Endothelial cell of umbilical vein (primary cell): ENCODE measurements around the gene DISP3. TPM values are rescaled to one million over a fixed set of nuclear protein-coding genes. Genes with fewer than 3 reads are reported as not detected.

Experiments
- BruUV-seq: library from RNA; stranded (reverse); fragments of 400-500 nt; replicated peaks from 2 replicates; lab custom pipeline; 2021; lab: Mats Ljungman, UMichigan
- CTCF ChIA-PET: fragments of 300-600, 350-600 bp; sonication (Branson Sonifier 250); formaldehyde crosslinking; loops from one replicate; lab custom pipeline; 2021; ENCODE audit warnings: antibody characterized with exemption, inconsistent platforms; lab: Charles Lee
- POLR2A ChIA-PET: fragments of 300-600, 350-600 bp; sonication (Branson Sonifier 250); formaldehyde crosslinking; loops from one replicate; lab custom pipeline; 2021; ENCODE audit warnings: antibody characterized with exemption, inconsistent platforms; lab: Charles Lee
- DNase-seq: peaks from one replicate; pipeline ENCODE4 v3.0.0-alpha.2; 2011; ENCODE audit warnings: low read depth, low spot score
- FAIRE-seq: peaks from 2 replicates; lab custom pipeline; 2011; peaks lifted over from hg19 to GRCh38; lab: Jason Lieb, UNC
- H2AFZ ChIP-seq: 2 replicates; pipeline ENCODE4 v1.6.0; 2012; ENCODE audit warnings: low read depth, low read length, control low read depth, inconsistent platforms
- H3K27ac ChIP-seq: 2 replicates; pipeline ENCODE4 v1.5.1; 2011; ENCODE audit warnings: low read depth, mild to moderate bottlenecking, control low read depth, low read length, moderate library complexity; ENCODE audit not compliant: insufficient read depth
- H3K27me3 ChIP-seq, 2 experiments: 2 replicates each; pipeline versions ENCODE4 v1.6.0 to v1.6.1; 2011; ENCODE audit warnings: low read length in 2 of 2, mixed read lengths in 1 of 2; ENCODE audit not compliant: control insufficient read depth in 2 of 2, insufficient read depth in 2 of 2
- H3K36me3 ChIP-seq, 2 experiments: 2 replicates in 1 of 2; 3 replicates in 1 of 2; pipeline ENCODE4 v1.5.1; 2011; ENCODE audit warnings: low read length in 2 of 2, mild to moderate bottlenecking in 1 of 2, moderate library complexity in 1 of 2; ENCODE audit not compliant: control insufficient read depth in 2 of 2, insufficient read depth in 2 of 2; ENCODE audit errors: extremely low read depth in 1 of 2
- H3K4me1 ChIP-seq: 3 replicates; pipeline ENCODE4 v1.5.1; 2011; ENCODE audit warnings: mild to moderate bottlenecking, low read length; ENCODE audit not compliant: control insufficient read depth, insufficient read depth; ENCODE audit errors: extremely low read depth
- H3K4me2 ChIP-seq: 2 replicates; pipeline ENCODE4 v1.6.1; 2011; ENCODE audit warnings: low read length, control low read depth, mixed read lengths; ENCODE audit not compliant: insufficient read depth
- H3K4me3 ChIP-seq, 3 experiments: fragments of 200-600 bp in 1 of 3; sonication (generic), shearing (Covaris generic) in 1 of 3; replicated peaks in 1 of 3; 2 replicates each; pipeline ENCODE4 v1.5.1; 2011 to 2016; ENCODE audit warnings: control low read depth in 3 of 3, low read length in 3 of 3, mild to moderate bottlenecking in 2 of 3, inconsistent platforms in 1 of 3, low read depth in 1 of 3, moderate library complexity in 1 of 3; ENCODE audit not compliant: insufficient read depth in 1 of 3
- H3K79me2 ChIP-seq: 2 replicates; pipeline ENCODE4 v1.6.0; 2012; ENCODE audit warnings: low read length, inconsistent platforms; ENCODE audit not compliant: control insufficient read depth, insufficient read depth
- H3K9ac ChIP-seq: replicated peaks from 2 replicates; pipeline ENCODE3; 2011; ENCODE audit warnings: low read length, control low read depth; ENCODE audit not compliant: insufficient read depth; ENCODE audit errors: extremely low read depth
- H3K9me1 ChIP-seq: replicated peaks from 3 replicates; pipeline ENCODE4 v1.6.0; 2011; ENCODE audit warnings: mild to moderate bottlenecking, low read length; ENCODE audit not compliant: control insufficient read depth, insufficient read depth; ENCODE audit errors: extremely low read depth
- H3K9me3 ChIP-seq: replicated peaks from 2 replicates; pipeline ENCODE4 v1.5.1; 2012; ENCODE audit warnings: low read length, inconsistent platforms; ENCODE audit not compliant: control insufficient read depth, insufficient read depth
- H4K20me1 ChIP-seq: replicated peaks from 2 replicates; pipeline ENCODE3; 2011; ENCODE audit warnings: mild to moderate bottlenecking, low read length; ENCODE audit not compliant: control insufficient read depth, insufficient read depth; ENCODE audit errors: extremely low read depth
- GATA2 ChIP-seq: IDR thresholded peaks from 2 replicates; pipeline ENCODE4 v1.7.0; 2011; ENCODE audit warnings: low read depth, mild to moderate bottlenecking, moderate library complexity, mixed read lengths, low read length; ENCODE audit not compliant: insufficient read length, insufficient read depth
- JUN ChIP-seq: IDR thresholded peaks from 2 replicates; pipeline ENCODE4 v1.6.1; 2011; ENCODE audit warnings: borderline replicate concordance, low read depth; ENCODE audit not compliant: insufficient read length, insufficient read depth
- MAX ChIP-seq: IDR thresholded peaks from 2 replicates; pipeline ENCODE4 v1.6.1; 2011; ENCODE audit not compliant: insufficient read depth, insufficient read length
- MYC ChIP-seq: IDR thresholded peaks from one replicate; pipeline ENCODE4 v1.6.1; 2011; ENCODE audit warnings: mild to moderate bottlenecking, low read depth, low read length
- POLR2A ChIP-seq: IDR thresholded peaks from 2 replicates; pipeline ENCODE4 v1.6.1; 2012; ENCODE audit warnings: low read depth, mild to moderate bottlenecking, control low read depth, low read length
- POLR2AphosphoS5 ChIP-seq: IDR thresholded peaks from 2 replicates; pipeline ENCODE4 v1.6.1; 2012; ENCODE audit warnings: low read depth, mild to moderate bottlenecking, control low read depth, low read length, moderate library complexity; ENCODE audit not compliant: insufficient read depth
- dilution Hi-C: fragments of 300-500 bp; cut with MboI; formaldehyde crosslinking; loops from one replicate; pipeline ENCODE4 v1.15.0; 2019; ENCODE audit warnings: low sequenced_read_pairs; ENCODE audit not compliant: extremely low pct_ligation_motif_present
- intact Hi-C: fragments of 100-400 bp; cut with micrococcal nuclease; formaldehyde crosslinking; loops from one replicate; pipeline ENCODE4 v1.10.0; 2022
- polyA plus RNA-seq, 4 experiments: library from polyadenylated mRNA; depleted of rRNA in 3 of 4; stranded (reverse) in 3 of 4; unstranded in 1 of 4; fragments of >200 nt; gene quantifications; 2 replicates each; pipeline versions ENCODE4 v1.2.1 to v1.2.3, GENCODE V29; 2011 to 2012; ENCODE audit warnings: missing spikeins in 1 of 4
- total RNA-seq: library from RNA; stranded (reverse); gene quantifications from 2 replicates; pipeline ENCODE4 v1.2.3, GENCODE V29; 2021
- TF ChIP-seq, protein P1 (sequence below), 2 donors: IDR thresholded peaks; 1 replicate in 1 of 2; 2 replicates in 1 of 2; pipeline ENCODE4 v1.5.1; 2011; ENCODE audit warnings: low read length in 2 of 2, mild to moderate bottlenecking in 2 of 2, moderate library complexity in 2 of 2, control low read depth in 1 of 2, inconsistent platforms in 1 of 2, low read depth in 1 of 2; ENCODE audit not compliant: insufficient read depth in 1 of 2; ENCODE audit errors: extremely low read depth in 1 of 2

The DISP3 gene
- total and polyA plus RNA-seq, 2 donors (not counting 3 experiments of a cell fraction or from before 2014, with no cell fraction given): 0.26 to 0.49 TPM

DNA sequence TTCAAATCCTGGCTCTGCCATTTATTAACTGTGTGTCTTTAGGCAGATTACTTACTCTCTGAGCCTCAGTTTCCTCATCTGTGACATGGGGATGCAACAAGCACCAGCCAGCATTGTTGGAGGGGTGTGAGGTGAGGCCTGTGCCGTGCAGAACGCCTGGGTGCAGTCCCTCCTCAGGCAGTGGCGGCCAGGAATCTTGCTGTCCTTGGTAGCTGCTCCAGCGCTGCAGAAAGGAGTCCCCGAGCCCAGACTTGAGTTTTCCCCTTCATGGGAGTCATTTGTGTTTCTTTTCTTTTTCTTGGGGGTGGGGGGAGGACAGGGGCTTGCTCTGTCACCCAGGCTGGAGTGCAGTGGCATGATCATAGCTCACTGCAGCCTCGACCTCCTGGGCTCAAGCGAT is 46.6 kb downstream of the DISP3 start:
- POLR2A ChIA-PET: no interaction called here
- Histone ChIP-seq H3K36me3 (no peaks in the 10 kb centered on the region), H4K20me1 (no peaks in the 10 kb centered on the region), H3K9me3 (no peaks in the 10 kb centered on the region), H2AFZ (no peak overlapping the region), H3K9me1 (no peaks in the 10 kb centered on the region), H3K4me2 (no peak overlapping the region), H3K27me3 (no peaks in the 10 kb centered on the region), H3K9ac (no peak overlapping the region), H3K4me3 (no peak overlapping the region), H3K27ac (no peak overlapping the region), H3K4me1 (no peaks in the 10 kb centered on the region), H3K79me2 (no peaks in the 10 kb centered on the region)
- dilution Hi-C loops: no loop called here
- CTCF ChIA-PET: no interaction called here
- FAIRE-seq: no peak
- no TSS peak for BruUV-seq
- TF ChIP-seq POLR2A (no peak), JUN (no peak), GATA2 (no peak), POLR2AphosphoS5 (no peak), MYC (no peak), MAX (no peak)
- TF ChIP-seq, protein P1, sequence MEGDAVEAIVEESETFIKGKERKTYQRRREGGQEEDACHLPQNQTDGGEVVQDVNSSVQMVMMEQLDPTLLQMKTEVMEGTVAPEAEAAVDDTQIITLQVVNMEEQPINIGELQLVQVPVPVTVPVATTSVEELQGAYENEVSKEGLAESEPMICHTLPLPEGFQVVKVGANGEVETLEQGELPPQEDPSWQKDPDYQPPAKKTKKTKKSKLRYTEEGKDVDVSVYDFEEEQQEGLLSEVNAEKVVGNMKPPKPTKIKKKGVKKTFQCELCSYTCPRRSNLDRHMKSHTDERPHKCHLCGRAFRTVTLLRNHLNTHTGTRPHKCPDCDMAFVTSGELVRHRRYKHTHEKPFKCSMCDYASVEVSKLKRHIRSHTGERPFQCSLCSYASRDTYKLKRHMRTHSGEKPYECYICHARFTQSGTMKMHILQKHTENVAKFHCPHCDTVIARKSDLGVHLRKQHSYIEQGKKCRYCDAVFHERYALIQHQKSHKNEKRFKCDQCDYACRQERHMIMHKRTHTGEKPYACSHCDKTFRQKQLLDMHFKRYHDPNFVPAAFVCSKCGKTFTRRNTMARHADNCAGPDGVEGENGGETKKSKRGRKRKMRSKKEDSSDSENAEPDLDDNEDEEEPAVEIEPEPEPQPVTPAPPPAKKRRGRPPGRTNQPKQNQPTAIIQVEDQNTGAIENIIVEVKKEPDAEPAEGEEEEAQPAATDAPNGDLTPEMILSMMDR (IDR thresholded peaks at IDR 0.05; ENCODE audit: extremely low read depth in 1 of 2, insufficient read depth in 1 of 2, low read depth in 1 of 2, low read length in 2 of 2): no peak
- intact Hi-C loops: no loop called here
- no peak for DNase-seq
